GM12801 (cell line): ENCODE measurements around the gene NOSTRIN.

Source experiments
- CTCF ChIP-seq: IDR thresholded peaks from one replicate; pipeline ENCODE4 v1.5.1; 2011; ENCODE audit warnings: control low read depth; ENCODE audit not compliant: insufficient read length; ENCODE audit errors: extremely low read depth

Gene NOSTRIN, protein sequence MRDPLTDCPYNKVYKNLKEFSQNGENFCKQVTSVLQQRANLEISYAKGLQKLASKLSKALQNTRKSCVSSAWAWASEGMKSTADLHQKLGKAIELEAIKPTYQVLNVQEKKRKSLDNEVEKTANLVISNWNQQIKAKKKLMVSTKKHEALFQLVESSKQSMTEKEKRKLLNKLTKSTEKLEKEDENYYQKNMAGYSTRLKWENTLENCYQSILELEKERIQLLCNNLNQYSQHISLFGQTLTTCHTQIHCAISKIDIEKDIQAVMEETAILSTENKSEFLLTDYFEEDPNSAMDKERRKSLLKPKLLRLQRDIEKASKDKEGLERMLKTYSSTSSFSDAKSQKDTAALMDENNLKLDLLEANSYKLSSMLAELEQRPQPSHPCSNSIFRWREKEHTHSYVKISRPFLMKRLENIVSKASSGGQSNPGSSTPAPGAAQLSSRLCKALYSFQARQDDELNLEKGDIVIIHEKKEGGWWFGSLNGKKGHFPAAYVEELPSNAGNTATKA

DNA sequence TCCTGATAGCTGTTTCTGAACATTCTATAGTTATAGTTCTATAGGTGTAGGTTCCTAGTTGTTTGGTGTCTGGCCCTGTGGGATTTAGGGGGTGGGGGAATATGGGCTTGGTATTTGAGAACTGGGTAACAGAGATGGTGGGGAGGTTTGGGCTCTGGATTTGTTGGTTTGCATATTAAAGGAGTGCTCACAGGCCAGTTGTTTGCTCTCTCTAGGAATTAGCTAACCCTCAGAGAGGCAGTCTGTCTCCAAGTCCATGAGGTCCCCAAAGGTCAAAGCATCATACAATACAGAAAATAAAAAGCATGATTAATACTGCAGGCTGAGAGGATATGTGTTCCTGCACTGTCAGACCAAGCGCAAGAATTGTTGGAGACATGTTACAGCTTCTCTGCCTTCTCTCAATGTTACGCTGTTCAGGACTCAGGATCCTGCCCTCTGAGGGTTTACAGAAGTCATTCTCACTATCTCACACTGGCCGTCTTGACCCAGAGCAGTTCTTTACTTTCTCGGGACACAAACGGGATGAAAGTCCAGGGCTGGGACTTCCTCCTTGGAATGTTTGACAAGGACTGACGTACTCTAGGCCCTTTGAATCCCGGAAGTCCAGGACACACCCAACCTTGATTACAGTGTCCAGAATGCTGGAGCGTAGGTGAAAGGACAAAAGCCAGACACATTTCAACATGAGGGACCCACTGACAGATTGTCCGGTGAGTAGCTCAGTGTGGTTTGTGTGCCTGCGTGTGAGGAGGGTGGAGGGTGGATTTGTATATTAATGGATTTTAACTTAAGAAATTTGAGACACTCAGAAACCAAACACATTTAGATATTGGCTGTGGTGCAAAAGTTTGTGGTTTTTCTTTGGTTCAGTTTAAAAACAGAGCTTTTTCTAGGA lies at the start of gene NOSTRIN:
Gene NOSTRIN, plus strand, starts transcription at position 677 of the 898 bp plus-strand sequence. Its CDS starts 10 bp downstream, at position 687.
- no peak for TF ChIP-seq CTCF

DNA sequence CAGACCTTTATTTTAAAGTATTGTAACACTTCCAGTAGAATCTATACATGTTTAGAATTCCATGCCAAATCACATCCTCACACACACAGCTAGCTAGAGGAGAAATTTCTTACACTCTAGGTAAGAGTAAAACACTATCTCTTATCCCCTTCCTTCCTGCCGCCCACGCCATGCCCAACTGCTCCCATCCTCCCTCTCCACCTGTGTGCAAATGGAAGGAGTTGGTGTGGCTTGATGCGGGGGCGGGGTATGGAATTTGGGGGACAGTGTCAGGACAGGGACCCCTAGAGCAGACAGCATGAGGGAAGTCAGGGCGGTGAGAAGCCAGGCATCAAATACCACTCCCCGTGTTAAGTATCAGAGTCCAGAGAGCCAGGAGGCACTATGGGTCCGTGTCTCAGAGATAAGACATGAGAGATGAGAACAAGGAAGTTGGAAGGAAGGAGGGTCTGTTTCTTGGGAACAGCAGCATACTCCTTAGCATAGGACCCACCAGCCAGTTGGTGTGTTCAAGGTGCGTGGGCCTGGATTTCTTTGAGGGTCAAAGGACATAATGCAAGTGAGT lies 48.6 kb upstream of the NOSTRIN start:
- TF ChIP-seq CTCF, result no peak

GRCh38 chr2:168757223-168757622 lies 45.2 kb upstream of the NOSTRIN start:
- TF ChIP-seq CTCF, result no peak

GRCh38 chr2:168758970-168759820 lies 43.2 kb upstream of the NOSTRIN start:
- no peak for TF ChIP-seq CTCF

DNA sequence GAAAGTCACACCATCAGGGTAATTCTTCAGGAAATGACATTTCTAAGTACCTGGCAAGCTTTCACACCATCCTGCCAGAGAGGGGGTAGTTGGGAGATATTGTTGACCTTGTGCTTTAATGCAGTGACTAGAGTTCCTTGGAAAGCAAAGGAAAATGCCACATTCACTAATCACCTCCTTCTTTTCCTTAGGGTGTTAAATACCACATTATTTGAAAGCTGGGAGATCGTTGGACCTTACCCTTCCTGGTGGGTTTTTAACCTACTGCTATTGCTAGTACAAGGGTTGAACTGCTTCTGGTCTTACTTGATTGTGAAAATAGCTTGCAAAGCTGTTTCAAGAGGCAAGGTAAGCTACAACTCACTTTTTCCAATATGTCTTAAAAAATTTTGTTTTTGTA lies 37.0 kb upstream of the NOSTRIN start:
- TF ChIP-seq CTCF, result no peak

GRCh38 chr2:168766600-168766999 lies 35.8 kb upstream of the NOSTRIN start:
- no peak for TF ChIP-seq CTCF
